HG02981 (cell line): ENCODE measurements around the gene KCNK3.

Experiments
- ATAC-seq: cut with Tn5 transposase; IDR thresholded peaks from one replicate; pipeline ENCODE4 v1.9.1; 2021; ENCODE audit warnings: mild to moderate bottlenecking, moderate library complexity; ENCODE audit not compliant: unreplicated experiment

The KCNK3 gene

DNA sequence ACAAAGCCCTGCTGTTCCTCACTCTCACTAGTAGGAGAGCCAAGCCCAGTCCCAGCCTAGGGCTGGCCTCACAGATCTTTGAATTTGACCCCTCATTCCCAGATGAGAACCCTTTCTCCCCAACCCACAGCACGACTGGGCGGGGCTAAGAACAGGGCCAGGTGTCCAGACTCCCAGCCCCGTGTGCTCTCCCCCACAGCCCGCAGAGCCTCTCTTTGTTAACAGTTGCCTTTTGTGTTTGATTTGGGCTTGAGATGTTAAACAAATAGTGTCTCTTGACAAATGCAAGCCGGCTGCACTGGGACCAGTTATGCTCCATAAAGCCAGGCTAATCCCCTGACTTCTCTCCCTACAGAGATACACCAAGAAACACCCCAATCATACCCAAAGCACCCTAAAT lies 4.7 kb upstream of the KCNK3 start:
- no peak for ATAC-seq

- no peak for ATAC-seq
Measured at GRCh38 chr2:26691161-26691560, 1.4 kb upstream of the KCNK3 start.

DNA sequence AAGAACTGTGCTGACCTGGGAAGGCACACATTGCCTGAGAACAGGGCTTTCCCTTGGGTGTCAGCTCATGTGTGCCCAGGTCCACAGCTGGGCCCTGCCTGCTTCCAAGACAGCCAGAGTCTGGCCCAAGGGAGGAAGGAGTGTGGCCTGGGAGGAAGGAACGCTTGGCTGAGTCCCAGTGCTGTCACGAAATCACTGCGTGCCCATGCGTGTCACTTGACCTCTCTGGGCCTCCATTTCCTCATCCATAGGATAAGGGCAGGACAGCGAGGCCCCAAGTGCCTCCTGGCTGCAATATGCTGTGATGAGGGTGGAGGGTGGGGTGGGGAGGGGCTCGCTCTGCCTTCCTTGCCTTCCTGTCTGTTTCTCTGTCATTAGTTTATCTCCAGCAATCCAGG lies 642 bp upstream of the KCNK3 start:
- no peak for ATAC-seq

DNA sequence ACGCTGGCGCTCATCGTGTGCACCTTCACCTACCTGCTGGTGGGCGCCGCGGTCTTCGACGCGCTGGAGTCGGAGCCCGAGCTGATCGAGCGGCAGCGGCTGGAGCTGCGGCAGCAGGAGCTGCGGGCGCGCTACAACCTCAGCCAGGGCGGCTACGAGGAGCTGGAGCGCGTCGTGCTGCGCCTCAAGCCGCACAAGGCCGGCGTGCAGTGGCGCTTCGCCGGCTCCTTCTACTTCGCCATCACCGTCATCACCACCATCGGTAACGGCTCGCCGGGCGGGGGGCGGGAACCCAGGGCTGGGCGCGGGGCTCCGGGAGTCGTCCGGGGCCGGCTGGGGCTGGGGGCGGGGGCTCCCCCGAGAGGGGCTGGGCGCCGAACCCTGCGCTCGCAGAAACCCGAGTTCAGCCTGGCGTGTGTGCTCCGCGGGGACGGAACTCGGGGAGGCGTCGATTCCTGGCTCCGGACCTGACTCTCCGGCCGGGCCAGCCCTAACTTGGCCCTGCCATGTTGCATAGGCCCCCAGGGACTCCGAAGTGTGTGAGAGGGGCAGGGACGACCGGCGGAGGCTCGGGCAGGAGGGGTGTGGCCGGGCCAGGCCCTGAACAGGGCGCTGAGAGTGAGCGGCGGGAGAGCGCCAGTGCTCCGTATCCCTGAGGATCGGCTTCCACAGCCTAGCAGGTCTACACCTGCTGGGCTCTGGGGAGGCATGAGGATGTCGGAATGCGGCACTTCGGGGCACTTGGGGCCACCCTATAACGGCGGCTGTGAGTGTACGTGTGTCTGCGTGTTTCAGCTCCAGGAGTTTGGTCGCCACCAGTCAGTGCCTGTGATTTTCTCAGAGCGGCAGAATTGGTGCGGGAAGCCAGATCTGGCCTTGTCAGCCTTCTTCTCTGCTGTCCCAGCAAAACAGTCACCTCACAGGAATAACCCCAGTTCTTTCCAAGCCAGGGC lies 651 bp downstream of the KCNK3 start:
- ATAC-seq, result no peak

DNA sequence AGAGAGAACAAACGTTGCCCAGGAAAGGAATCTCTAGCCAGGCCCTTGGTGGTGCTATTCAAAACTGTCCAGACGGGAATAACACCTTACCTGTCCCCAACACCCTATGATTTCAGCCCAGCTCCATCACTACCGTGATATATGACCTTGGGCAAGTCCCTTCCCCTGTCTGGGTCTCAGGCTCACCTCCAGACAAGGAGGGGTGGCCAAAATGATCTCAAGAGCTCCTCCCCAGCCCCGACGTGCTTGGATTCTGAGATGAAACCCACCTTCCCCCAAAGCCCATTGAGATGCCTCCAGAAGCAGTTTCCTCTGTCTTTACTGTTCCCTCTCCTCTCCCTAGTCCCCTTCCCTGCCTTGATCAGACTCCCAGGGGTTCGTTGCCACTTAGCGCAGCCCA lies 1.5 kb downstream of the KCNK3 start:
- ATAC-seq, result no peak

DNA sequence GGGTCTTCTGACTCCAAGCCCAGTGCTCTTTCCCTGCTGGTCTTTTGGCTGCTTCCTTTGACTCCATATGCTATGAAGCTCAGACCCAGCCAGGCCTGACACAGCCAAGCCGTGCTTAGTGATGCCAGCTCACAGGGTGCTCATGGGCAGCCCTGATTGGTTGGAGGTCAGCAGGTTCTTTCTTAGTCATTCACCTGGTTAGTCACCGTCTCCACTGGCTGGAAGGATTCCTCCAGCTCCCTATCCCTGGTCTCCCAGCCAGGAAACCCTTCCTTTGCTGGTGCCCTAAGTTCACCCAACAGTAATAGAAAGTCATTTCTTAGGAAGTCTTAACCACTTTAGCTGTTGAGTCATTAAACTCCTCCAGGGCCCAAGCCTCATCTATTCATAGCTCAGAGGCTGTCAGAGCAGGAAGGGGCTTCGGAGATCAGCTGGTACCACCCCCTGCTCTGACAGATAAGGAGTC lies 3.9 kb downstream of the KCNK3 start:
- no peak for ATAC-seq

- ATAC-seq, result no peak
Measured at GRCh38 chr2:26697425-26697824, 4.9 kb downstream of the KCNK3 start.

DNA sequence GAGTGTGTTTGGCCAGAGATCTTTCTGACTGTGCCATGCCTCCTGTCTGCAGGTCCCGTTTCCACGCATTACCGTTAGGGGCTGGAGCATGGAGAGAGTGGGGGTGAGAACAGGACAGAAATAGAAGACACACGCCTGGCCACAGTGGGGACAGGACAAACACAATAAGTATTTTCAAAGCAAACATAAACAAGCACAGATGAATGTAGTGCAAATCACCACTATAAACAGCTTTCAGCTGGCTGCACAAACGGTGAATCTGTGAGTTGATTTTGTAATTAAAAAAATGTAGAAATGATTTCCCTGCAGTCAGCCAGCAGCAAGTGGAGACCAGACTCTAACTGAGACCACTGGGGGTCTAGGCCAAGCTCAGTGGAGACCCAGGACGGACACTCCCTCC lies 6.8 kb downstream of the KCNK3 start:
- no peak for ATAC-seq

DNA sequence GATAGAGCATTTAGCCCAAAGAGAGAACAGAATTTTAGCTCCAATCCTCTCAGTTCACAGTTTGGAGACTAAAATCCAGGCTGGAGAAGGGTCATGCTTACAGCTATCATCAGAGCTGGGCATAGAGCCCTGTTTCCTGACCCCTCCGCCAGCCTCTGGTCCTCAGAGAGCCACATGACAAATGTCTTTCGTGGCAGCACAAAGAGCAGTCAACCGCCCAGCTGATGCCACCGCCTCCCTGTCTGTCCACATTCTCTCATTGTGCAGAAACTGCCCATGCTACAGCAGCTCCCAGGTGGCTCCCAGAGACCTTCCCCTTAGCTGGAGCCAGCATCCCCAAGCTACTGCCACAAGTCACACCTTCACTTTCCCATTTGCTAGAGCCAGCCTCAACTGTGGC lies 7.6 kb downstream of the KCNK3 start:
- no peak for ATAC-seq

GRCh38 chr2:26701596-26701995 lies 9.1 kb downstream of the KCNK3 start:
- no peak for ATAC-seq

GRCh38 chr2:26702025-26702424 lies 9.5 kb downstream of the KCNK3 start:
- ATAC-seq, result no peak

- no peak for ATAC-seq
Measured at GRCh38 chr2:26704441-26704977, 12.0 kb downstream of the KCNK3 start.

DNA sequence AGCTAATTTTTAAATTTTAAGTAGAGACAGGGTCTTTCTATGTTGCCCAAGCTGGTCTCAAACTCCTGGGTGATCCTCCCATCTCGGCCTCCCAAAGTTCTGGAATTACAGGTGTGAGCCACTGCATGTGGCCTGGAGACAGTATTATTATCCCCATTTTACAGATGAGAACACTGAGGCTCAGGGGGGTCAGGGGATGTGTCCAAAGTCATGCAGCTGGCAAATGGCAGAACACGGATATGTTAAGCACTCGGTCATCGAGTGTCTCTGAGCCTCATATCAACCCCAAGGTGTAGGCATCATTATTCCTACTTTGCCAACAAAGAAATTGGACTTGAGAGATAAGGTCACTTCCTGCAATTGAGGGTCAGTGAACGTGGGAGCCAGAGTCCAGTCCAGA lies 12.6 kb downstream of the KCNK3 start:
- ATAC-seq, result no peak

GRCh38 chr2:26706093-26706492 lies 13.6 kb downstream of the KCNK3 start:
- no peak for ATAC-seq

- ATAC-seq, result no peak
Measured at GRCh38 chr2:26706616-26707473, 14.3 kb downstream of the KCNK3 start.

GRCh38 chr2:26707747-26708146 lies 15.2 kb downstream of the KCNK3 start:
- ATAC-seq, result no peak

DNA sequence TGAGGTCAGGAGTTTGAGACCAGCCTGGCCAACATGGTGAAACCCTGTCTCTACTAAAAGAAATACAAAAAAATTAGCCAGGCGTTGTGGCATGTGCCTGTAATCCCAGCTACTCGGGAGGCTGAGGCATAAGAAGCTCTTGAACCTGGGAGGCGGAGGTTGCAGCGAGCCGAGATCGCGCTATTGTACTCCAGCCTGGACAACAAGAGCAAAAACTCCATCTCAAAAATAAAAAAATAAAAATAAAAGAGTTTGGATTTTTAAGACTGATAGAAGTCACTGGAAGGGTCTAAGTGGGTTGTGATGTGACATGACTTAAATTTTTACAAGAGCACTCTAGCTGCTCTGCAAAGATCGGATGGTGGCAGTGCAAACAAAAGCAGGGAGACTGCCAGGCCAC lies 15.9 kb downstream of the KCNK3 start:
- no peak for ATAC-seq

DNA sequence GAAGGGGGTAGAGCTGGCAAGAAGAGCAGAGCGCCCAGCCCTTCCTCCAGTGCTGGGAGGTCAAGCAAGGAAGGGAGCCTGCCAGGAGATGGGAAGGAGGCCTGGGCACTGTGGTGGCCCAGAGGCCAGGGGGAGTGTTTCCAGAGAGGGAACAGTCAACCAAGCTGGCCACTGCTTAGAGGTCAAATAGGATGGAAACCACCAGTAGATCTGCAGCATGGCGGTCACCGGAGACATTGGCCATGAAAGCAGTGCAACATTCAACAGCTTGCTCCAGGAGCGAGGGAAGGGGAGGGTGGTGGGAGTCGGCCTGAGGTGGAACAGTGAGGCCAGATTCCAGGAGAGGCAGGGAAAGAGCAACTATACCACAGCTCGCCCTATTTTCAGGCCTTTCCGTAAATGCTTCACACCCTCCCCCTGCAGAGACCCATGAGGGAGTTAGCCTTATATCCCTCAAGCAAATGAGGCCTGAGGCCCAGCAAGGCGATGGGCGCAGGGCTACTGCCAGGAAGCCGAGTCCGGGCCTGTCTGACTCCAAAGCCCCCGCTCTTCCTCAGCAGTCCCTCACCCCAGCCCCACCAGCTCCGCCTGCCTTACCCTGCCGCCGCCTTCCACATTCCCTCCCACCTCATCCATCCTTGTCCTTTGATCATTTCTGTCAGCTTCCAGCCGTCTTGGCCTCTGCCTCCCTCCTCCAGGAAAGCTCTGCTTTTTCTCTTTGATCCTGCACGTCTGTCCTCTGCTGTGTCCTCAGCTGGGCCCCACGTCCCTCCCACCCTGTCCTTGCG lies 17.0 kb downstream of the KCNK3 start:
- ATAC-seq, result no peak

GRCh38 chr2:26710145-26710544 lies 17.6 kb downstream of the KCNK3 start:
- ATAC-seq, result no peak

GRCh38 chr2:26710743-26711456 lies 18.4 kb downstream of the KCNK3 start:
- ATAC-seq, result no peak
